ENCODE measurements around the gene CORIN.

CORIN gene

GRCh38 chr4:47612116-47613023 lies 225.5 kb downstream of the CORIN start:
- TF ChIP-seq, protein P1, sequence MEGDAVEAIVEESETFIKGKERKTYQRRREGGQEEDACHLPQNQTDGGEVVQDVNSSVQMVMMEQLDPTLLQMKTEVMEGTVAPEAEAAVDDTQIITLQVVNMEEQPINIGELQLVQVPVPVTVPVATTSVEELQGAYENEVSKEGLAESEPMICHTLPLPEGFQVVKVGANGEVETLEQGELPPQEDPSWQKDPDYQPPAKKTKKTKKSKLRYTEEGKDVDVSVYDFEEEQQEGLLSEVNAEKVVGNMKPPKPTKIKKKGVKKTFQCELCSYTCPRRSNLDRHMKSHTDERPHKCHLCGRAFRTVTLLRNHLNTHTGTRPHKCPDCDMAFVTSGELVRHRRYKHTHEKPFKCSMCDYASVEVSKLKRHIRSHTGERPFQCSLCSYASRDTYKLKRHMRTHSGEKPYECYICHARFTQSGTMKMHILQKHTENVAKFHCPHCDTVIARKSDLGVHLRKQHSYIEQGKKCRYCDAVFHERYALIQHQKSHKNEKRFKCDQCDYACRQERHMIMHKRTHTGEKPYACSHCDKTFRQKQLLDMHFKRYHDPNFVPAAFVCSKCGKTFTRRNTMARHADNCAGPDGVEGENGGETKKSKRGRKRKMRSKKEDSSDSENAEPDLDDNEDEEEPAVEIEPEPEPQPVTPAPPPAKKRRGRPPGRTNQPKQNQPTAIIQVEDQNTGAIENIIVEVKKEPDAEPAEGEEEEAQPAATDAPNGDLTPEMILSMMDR (IDR thresholded peaks at IDR 0.05): no peak
- H3K4me3 ChIP-seq (ENCODE audit: low read depth in 1 of 2, low read length in 1 of 2): no peak overlapping the region

DNA sequence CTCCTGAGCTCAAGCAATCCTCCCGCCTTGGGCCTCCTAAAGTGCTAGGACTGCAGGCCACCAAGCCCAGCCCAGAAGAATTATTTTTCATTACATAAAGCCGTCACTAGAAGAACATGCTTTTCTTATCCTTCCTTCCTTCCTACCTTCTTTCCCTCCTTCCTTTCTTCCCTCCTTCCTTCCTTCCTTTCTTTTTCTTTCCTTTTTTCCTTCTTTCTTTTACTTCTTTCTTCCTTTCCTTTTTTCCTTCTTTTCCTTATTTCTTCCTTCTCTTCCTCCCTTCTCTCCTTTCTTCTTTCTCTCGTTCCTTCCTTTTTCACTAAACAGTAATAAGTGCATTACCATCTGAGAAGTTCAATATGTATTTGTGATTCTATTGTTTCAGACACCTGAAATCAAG lies 231.4 kb downstream of the CORIN start:
- Histone ChIP-seq H3K27ac (no peak overlapping the region), H3K4me1 (ENCODE audit: control insufficient read depth in 1 of 2, insufficient read depth in 1 of 2, low read depth in 1 of 2, low read length in 1 of 2) (no peaks in the 10 kb centered on the region), H3K36me3 (no peaks in the 10 kb centered on the region), H3K4me3 (ENCODE audit: low read depth in 1 of 2, low read length in 1 of 2) (no peak overlapping the region), H3K9me3 (no peaks in the 10 kb centered on the region), H3K27me3 (no peaks in the 10 kb centered on the region)
- TF ChIP-seq, protein P1 (IDR thresholded peaks at IDR 0.05): no peak

More at GRCh38 chr4:47612116-47613023, 225.5 kb downstream of the CORIN start:
- no peaks in the 10 kb centered on the region for H3K9me3 ChIP-seq
- no peak overlapping the region for H3K27ac ChIP-seq
- H3K27me3 ChIP-seq: no peaks in the 10 kb centered on the region
- no peaks in the 10 kb centered on the region for H3K36me3 ChIP-seq
- H3K4me1 ChIP-seq (ENCODE audit: control insufficient read depth in 1 of 2, insufficient read depth in 1 of 2, low read depth in 1 of 2, low read length in 1 of 2): no peaks in the 10 kb centered on the region

- no peak overlapping the region for H3K4me3 ChIP-seq (ENCODE audit: low read depth in 1 of 2, low read length in 1 of 2)
Measured at GRCh38 chr4:47598896-47599295, 239.0 kb downstream of the CORIN start.

DNA sequence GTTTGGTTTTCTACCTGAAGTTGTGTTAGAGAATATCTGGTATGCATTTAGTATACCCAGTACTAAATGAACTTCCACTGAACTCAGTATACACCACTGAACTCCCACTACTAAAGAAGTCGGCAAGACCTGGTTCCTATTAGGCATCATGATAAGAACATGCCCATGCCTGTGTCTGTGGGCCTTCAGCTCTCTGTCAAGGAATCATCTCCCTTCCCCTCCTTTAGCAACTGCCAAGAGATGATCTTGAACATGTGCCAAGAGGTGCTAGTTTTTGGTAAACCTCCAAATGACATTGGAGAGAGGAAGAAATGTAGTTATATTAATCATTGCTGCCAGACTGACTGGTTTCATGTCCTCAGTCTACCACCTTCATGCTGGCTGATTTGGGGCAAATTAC lies 239.5 kb downstream of the CORIN start:
- TF ChIP-seq, protein P1 (IDR thresholded peaks at IDR 0.05): no peak
- Histone ChIP-seq H3K27ac (no peak overlapping the region), H3K27me3 (no peaks in the 10 kb centered on the region), H3K9me3 (no peaks in the 10 kb centered on the region), H3K4me3 (ENCODE audit: low read depth in 1 of 2, low read length in 1 of 2) (no peak overlapping the region), H3K4me1 (ENCODE audit: control insufficient read depth in 1 of 2, insufficient read depth in 1 of 2, low read depth in 1 of 2, low read length in 1 of 2) (no peaks in the 10 kb centered on the region), H3K36me3 (no peaks in the 10 kb centered on the region)

More at GRCh38 chr4:47598896-47599295, 239.0 kb downstream of the CORIN start:
- TF ChIP-seq, protein P1 (IDR thresholded peaks at IDR 0.05): no peak
- Histone ChIP-seq H3K9me3 (no peaks in the 10 kb centered on the region), H3K36me3 (no peaks in the 10 kb centered on the region), H3K4me1 (ENCODE audit: control insufficient read depth in 1 of 2, insufficient read depth in 1 of 2, low read depth in 1 of 2, low read length in 1 of 2) (no peaks in the 10 kb centered on the region), H3K27ac (no peak overlapping the region), H3K27me3 (no peaks in the 10 kb centered on the region)

DNA sequence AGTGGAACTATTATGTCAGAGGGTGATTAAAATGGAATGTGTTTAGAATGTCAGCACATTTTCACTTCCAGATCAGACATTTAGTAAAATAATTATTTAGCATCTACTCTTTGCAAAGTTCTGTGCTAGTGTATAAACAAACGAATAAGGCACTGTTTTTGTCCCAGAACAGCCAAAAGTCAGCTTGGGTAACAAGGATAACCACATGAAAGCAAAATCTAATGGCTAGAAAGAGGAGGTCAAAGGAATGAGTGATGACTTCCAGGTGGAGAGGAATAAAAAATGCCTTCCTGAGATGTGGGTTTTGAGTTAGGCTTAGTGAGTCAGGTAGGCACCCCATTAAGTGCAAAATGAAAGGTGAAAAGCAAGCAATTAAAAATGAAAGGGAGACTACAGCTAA lies 240.2 kb downstream of the CORIN start:
- no peak overlapping the region for H3K4me3 ChIP-seq (ENCODE audit: low read depth in 1 of 2, low read length in 1 of 2)
- TF ChIP-seq, protein P1 (IDR thresholded peaks at IDR 0.05): no peak
- H3K36me3 ChIP-seq: no peaks in the 10 kb centered on the region
- no peaks in the 10 kb centered on the region for H3K9me3 ChIP-seq
- no peaks in the 10 kb centered on the region for H3K27me3 ChIP-seq
- no peaks in the 10 kb centered on the region for H3K4me1 ChIP-seq (ENCODE audit: control insufficient read depth in 1 of 2, insufficient read depth in 1 of 2, low read depth in 1 of 2, low read length in 1 of 2)
- H3K27ac ChIP-seq: no peak overlapping the region
